HAP-1 (cell line): ENCODE data around the gene LZTS2.

Experiments used
- DNase-seq, 2 experiments: peaks; one replicate each; pipeline ENCODE4 v3.0.0-alpha.2; 2016 to 2020; ENCODE audit warnings: low spot score in 2 of 2
- H3K27me3 ChIP-seq: fragments of 250-450 bp; sonication (Bioruptor Pico); 2 replicates; pipeline ENCODE4 v1.5.1; 2020; ENCODE audit warnings: low read depth, mild to moderate bottlenecking, moderate library complexity
- H3K36me3 ChIP-seq: fragments of 250-450 bp; sonication (Bioruptor Pico); replicated peaks from 2 replicates; pipeline ENCODE4 v1.5.1; 2020; ENCODE audit warnings: mild to moderate bottlenecking
- H3K4me1 ChIP-seq: fragments of 250-450 bp; sonication (Bioruptor Pico); 2 replicates; pipeline ENCODE4 v1.5.1; 2020; ENCODE audit warnings: mild to moderate bottlenecking
- H3K4me3 ChIP-seq: fragments of 250-450 bp; sonication (Bioruptor Pico); 2 replicates; pipeline ENCODE4 v1.5.1; 2020; ENCODE audit warnings: mild to moderate bottlenecking, moderate library complexity
- H3K9me3 ChIP-seq: fragments of 250-450 bp; sonication (Bioruptor Pico); 2 replicates; pipeline ENCODE4 v1.5.1; 2020; ENCODE audit warnings: mild to moderate bottlenecking, moderate library complexity
- in situ Hi-C: fragments of 300-500 bp; cut with MboI; formaldehyde crosslinking; loops from 3 replicates; pipeline ENCODE4 v1.14.3; 2020; ENCODE audit warnings: low sequenced_read_pairs, inconsistent platforms, mixed read lengths

The LZTS2 gene

DNA sequence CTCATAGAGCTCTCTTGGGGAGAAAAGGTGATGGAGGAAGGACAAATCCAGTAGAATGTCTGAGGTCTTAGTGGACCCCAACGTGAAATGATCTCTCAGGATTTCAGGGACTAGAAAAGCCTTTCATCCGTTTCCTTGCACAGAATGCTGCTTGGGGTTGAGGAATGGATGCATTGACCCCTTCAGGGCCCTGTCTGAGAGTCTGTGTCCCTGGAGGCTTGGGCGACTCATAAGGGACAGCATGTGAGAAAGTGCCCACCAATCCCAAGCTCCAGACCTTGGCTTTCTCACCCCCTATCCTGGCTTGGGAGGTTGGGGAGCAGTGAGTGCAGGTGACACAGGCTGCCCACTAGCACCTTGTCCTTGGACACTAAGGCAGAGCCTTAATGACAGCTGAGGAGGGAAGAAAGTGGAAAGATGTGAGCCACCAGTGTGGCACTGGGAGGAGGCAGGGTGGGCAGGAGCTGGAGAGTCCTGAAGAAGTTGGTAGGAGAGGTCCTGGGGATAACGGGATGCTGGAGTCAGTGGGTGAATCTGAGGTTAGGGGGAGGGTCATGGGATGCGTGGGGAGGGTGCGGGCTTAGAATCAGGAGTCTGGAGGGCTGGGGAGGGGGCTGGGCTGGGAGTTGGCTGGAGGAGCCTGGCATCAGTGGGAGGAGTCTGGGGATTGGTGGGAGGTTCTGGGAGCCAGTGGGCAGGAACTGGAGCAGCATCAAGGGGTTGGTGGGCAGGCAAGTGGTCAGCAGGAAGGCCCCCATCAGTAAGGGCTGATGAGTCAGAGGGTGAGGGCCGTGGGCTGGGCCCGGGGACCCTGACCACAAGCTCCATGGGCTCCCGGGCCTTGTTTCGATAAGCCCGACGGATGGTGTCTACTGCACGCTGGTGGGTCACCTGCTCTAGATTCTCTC lies 8.6 kb downstream of the LZTS2 start:
- peaks cover 36% of the 10 kb centered on the region for H3K36me3 ChIP-seq
- no peak overlapping the region for H3K4me3 ChIP-seq
- H3K9me3 ChIP-seq: no peaks in the 10 kb centered on the region
- no peaks in the 10 kb centered on the region for H3K27me3 ChIP-seq
- H3K4me1 ChIP-seq: no peaks in the 10 kb centered on the region
- in situ Hi-C loops: no loop called here
- no peak for DNase-seq

DNA sequence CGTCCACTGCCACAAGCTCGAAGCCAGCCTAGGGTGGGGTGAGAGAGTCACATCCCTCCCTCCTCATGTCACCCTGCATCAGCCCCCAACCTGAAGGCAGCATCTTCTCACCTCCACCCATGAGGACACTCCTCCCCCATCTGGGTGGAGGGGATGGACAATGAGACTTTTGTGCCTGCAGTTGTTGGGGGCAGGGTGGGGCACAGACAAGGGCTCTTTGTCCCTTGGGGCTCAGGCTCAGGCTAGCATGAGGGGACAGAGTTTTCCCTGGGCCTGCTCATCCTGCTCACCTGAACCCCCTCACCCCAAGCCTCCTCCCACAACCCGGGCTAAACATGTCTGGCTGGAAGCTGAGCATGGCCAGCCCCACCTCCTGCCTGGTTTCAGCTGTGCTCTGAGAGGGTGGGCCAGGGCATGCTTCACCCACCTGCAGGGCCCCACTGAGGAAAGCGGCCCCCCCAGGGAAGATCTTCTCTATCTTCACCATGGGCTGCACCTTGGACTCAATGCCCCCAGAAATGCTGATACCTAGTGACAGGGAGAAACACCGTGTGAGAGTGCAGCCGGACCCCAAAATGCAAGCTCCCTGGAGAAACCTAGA lies 9.3 kb downstream of the LZTS2 start:
- Histone ChIP-seq H3K36me3 (peaks cover 29% of the 10 kb centered on the region), H3K27me3 (no peaks in the 10 kb centered on the region), H3K4me1 (no peaks in the 10 kb centered on the region), H3K4me3 (no peak overlapping the region), H3K9me3 (no peaks in the 10 kb centered on the region)
- in situ Hi-C loops: no loop called here
- no peak for DNase-seq

DNA sequence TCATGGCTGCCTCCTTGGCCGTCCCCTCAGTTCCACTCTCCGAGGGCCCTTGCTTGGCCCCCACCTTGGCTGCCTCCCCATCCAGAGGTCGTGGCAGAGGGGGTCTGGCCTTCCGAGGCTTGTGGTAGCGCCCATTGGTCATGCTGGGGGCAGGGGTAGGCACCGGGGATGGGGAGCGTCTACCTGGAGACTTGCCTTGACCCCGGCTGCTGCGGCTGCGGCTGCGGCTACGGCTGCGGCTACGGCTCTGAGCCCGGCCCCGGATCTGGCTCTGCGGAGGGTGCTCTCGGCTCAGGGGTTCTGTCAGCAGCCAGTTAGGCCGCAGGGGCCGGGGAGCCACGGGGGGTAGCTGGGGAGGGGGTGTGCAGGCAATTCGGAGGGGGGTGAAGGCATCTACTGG lies 10.7 kb downstream of the LZTS2 start:
- peaks cover 16% of the 10 kb centered on the region for H3K36me3 ChIP-seq
- in situ Hi-C loops: loop anchor here (5.0 kb wide), 1 partner anchor 448 kb away; no protein-coding TSS in a partner anchor
- no peak overlapping the region for H3K4me3 ChIP-seq
- H3K9me3 ChIP-seq: no peaks in the 10 kb centered on the region
- H3K4me1 ChIP-seq: no peaks in the 10 kb centered on the region
- DNase-seq: peak in 1 of 2 experiments; percentile 7
- H3K27me3 ChIP-seq: no peaks in the 10 kb centered on the region

DNA sequence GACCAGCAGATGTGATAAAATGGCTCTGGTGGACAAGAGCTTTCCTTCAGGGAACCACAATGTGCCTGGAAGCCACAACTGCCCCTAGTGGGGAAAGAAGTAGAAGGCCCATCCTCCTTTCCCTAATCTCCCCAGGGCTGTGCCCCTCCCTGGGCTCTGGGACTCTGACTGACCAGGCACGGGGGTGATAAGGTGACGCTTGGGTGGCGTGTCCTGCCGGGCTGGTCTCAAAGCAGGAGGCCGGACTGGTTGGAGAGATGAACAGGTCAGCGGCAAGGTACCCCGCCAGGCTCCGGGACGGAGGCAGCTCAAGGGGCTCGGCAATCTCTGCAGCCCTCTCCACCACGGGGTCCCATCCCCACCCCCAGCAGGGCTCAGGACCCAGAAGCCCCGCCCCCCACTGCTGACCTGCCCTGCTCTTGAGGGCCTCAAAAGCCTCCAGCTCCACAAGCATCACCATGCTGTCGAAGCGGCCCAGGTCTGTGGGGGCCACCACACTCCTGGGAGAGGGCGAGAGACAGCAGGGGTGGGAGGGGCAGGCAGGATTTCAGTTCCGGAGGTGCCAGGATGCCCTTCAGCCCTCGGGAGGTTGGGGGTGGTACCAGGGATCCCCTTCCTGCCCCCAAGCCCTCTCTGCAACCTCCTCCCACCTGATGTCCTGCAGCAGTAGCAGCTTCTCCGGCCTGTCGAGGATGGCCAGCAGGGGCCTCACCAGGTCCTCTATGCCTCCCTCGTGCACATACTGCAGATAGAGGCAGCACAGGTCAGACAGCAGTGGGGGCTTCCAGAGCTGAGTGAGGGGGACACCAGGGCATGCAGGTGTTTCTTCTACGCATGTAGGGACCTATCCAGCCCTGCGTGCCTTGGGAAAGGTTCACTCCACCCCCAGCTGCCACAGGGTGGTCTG lies 12.2 kb downstream of the LZTS2 start:
- DNase-seq: peak in 1 of 2 experiments; percentile 41
- no peaks in the 10 kb centered on the region for H3K27me3 ChIP-seq
- no peaks in the 10 kb centered on the region for H3K9me3 ChIP-seq
- H3K4me3 ChIP-seq: no peak overlapping the region
- H3K36me3 ChIP-seq: peaks cover 7% of the 10 kb centered on the region
- H3K4me1 ChIP-seq: no peaks in the 10 kb centered on the region
- in situ Hi-C loops: loop anchor here (5.0 kb wide), 1 partner anchor 449 kb away; no protein-coding TSS in a partner anchor

DNA sequence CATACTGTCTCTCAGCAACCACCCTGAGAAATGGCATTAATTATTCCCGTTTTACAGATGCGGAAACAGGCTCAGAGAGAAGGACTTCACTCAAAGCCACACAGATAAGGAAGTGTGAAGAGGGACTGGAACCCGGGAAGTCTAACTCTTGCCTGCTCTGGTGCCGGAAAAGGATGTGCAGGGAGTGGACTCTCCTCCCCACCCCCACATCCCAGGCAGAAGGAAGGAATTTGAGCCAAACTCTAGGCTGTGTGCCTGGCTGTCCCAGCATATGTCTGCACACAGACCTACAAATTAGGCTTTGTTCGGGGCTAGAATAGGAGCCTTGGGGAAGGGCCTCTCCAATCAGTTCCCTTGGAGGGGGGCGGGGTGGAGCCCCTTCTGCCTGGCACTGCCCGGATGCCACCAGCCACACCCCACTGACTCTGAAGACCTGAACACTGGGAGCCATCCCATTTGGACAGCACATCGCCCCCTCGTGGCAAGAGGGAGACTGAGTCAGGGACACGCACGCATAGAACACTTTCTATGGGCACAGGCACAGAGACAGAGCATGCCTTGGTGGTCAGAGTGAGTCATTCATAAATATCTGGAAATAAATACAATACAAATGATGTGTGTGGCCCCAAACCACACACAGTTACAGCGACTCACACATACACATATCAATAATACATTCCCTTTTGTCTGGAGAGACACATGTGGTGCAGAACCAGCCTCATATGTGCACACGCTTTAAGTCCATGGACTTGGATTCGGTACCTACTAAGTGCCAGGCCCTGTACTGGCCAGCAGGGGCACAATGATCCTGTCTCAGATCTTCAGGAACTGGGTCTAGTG lies 13.1 kb downstream of the LZTS2 start:
- Histone ChIP-seq H3K4me3 (no peak overlapping the region), H3K27me3 (no peaks in the 10 kb centered on the region), H3K4me1 (no peaks in the 10 kb centered on the region), H3K36me3 (no peaks in the 10 kb centered on the region), H3K9me3 (no peaks in the 10 kb centered on the region)
- DNase-seq: peak; percentile 83 to 92
- in situ Hi-C loops: loop anchor here (5.0 kb wide), 1 partner anchor 450 kb away; no protein-coding TSS in a partner anchor

DNA sequence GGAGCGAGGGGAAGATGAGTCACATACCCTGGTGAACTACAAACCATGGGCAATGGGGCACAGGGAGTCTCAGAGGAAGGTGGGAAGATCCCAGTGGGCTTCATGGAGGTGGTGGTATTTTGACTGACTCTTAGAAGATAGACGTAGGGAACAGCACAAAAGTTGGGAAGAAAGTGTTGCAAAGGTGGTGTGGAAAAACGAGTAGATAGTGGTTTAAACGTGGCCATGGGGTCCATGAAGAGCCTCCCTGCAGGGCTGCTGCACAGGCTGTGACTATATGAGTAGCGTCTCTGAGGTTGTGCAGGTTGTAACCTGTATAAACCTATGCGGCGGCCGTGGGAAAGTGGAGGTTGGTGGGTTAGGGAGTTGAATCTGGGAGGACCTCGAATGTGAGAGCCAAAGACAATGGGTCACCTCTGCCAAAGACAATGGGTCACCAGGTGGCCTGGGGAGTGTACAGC lies 13.8 kb downstream of the LZTS2 start:
- no peaks in the 10 kb centered on the region for H3K9me3 ChIP-seq

DNA sequence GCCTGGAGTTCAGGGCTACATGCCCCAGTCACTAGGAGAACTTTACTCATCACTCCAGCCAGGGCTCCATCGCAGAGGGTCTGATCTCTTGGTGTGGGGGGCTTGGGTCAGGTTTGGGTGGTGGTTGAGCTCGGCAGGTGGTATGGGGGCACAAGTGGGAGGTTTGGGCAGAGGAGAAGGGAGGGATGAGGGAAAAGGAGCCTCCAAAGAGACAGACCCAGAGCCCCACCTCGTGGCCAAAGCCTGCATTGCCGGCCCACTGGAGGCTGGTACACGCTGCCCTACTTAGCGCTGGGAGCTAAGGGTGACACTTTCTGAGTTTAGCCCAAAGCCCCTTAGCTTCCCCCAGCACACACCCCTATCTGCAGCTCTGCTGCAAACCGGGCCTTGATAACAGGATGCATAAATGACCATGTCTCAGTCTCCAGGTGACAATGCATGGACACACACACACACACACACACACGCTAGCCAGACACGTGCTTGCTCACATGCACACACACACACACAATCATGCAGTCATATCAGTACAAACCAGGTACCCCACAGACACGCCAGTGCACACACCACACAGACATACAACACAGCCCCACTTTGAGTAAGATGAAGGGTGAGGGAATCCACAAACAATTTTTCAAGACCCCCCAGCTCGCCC lies 14.7 kb downstream of the LZTS2 start:
- Histone ChIP-seq H3K9me3 (no peaks in the 10 kb centered on the region), H3K36me3 (no peaks in the 10 kb centered on the region), H3K4me3 (no peak overlapping the region), H3K27me3 (no peaks in the 10 kb centered on the region), H3K4me1 (no peaks in the 10 kb centered on the region; the same call in 1 of the 2 replicates)
- in situ Hi-C loops: loop anchor here (5.0 kb wide), 1 partner anchor 452 kb away; no protein-coding TSS in a partner anchor
- peak; percentile 65 to 93 for DNase-seq

More for the DNA sequence above, 13.8 kb downstream of the LZTS2 start:
- in situ Hi-C loops: loop anchor here (5.0 kb wide), 1 partner anchor 451 kb away; no protein-coding TSS in a partner anchor
- Histone ChIP-seq H3K4me3 (no peak overlapping the region), H3K36me3 (no peaks in the 10 kb centered on the region), H3K27me3 (no peaks in the 10 kb centered on the region), H3K4me1 (no peaks in the 10 kb centered on the region)
- DNase-seq: no peak

DNA sequence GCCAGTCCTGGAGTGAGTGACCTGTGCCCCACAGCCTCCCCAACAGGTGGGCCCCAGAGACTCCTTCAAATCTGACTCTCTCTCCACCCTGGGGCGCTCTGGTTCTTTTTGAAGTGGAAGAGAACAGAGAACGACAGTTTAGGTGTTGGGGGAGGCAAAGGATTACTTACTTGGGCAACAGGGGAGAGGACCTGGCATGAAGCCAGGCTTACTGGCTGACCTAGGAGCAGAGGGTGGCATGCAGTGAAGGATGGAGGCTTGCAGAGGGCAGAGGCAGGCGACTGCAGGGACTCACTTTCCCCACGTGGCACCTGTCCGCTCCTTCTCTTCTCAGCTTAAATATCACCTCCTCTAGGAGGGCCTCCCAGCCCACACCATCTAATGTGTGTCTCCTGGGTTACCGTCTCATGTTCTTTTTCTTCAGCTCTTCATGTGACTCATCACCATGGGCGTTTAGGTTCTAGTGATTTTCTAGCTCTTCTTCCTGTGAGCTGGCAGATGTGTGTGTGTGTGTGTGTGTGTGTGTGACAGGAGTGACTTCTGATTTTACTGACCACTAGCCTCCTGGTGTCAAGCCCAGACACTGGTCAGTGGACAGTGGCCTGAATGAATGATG lies 15.5 kb downstream of the LZTS2 start:
- in situ Hi-C loops: loop anchor here (5.0 kb wide), 1 partner anchor 453 kb away; no protein-coding TSS in a partner anchor
- no peaks in the 10 kb centered on the region for H3K9me3 ChIP-seq
- H3K27me3 ChIP-seq: no peaks in the 10 kb centered on the region
- DNase-seq: no peak
- H3K4me3 ChIP-seq: no peak overlapping the region
- no peaks in the 10 kb centered on the region; the same call in 1 of the 2 replicates for H3K4me1 ChIP-seq
- H3K36me3 ChIP-seq: no peaks in the 10 kb centered on the region

DNA sequence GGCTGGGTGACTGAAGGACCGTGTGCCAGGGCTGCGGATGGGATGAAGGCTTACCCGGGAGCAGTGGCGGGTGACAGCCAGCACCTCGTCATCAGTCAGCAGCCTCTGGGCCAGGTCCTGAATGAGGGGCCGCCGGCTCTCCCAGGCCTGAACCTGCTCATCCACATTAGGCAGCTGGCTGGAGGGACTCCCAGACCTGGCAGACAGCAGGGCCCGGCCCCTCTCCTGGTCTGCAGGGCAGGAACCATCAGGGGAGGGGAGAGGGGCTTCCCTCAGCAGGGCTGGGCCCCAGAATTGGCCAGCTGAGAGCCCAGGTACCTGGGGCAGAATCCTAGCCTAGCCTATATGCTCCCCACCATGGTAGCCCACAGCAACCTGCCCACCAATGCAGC lies 16.0 kb downstream of the LZTS2 start:
- no peak for DNase-seq
- H3K4me1 ChIP-seq: no peaks in the 10 kb centered on the region; the same call in 1 of the 2 replicates
- H3K9me3 ChIP-seq: no peaks in the 10 kb centered on the region
- in situ Hi-C loops: no loop called here
- no peaks in the 10 kb centered on the region for H3K36me3 ChIP-seq
- H3K4me3 ChIP-seq: no peak overlapping the region
- H3K27me3 ChIP-seq: no peaks in the 10 kb centered on the region

DNA sequence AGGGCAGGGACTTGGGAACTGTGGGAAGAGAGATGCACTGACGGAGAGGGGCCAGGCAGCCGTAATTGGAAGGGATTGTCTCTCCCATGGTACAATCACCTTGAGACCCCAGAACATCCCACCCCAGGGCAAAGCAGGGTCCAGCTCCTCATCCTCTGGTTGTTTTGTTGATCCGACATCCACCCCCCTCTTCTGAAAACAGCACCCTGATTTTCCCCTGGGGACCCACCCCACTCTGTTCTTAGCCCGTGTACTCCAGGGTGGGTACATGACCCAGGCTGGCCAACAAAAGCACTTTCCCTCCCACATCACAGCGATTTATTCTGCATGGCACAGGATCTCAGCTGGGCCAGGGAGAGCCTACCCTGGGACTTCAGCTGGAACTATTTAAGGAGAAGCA lies 17.2 kb downstream of the LZTS2 start:
- no peak overlapping the region for H3K4me3 ChIP-seq
- no peaks in the 10 kb centered on the region for H3K9me3 ChIP-seq
- no peaks in the 10 kb centered on the region for H3K27me3 ChIP-seq
- no peak for DNase-seq
- no peaks in the 10 kb centered on the region for H3K36me3 ChIP-seq
- in situ Hi-C loops: no loop called here
- no peaks in the 10 kb centered on the region; the same call in 1 of the 2 replicates for H3K4me1 ChIP-seq

DNA sequence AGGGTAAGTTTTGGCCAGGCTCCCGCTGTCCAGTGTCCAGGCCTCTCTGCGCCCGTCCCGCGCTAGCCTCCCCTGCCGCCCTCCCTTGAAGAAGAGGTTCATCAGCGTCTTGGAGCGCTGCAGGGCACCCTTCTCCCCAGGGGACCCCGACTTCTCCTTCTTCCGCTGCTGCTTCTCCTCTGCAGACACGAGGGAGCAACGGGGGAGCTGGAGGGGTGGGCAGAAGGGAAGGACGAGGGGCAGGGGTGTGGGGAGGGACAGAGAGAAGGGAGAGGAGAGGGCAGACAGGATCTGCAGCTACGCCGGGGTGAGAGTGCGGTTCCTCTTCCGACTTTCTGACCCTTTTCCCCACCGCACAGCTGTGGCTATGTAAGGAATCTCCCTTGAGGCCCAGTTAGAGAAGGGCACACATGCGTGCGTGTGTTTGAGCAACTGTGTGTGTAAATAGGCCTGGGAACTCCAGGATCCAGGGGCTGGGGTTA lies 18.6 kb downstream of the LZTS2 start:
- in situ Hi-C loops: no loop called here
- Histone ChIP-seq H3K36me3 (no peaks in the 10 kb centered on the region), H3K4me1 (no peaks in the 10 kb centered on the region; the same call in 1 of the 2 replicates), H3K4me3 (no peak overlapping the region), H3K9me3 (no peaks in the 10 kb centered on the region), H3K27me3 (no peaks in the 10 kb centered on the region)
- DNase-seq: no peak
